ENCODE results near the gene SLIT1. TPM values are rescaled to one million over a fixed set of nuclear protein-coding genes. Genes with fewer than 3 reads are reported as not detected.
A peak's percentile ranks its signal among the peaks of the same experiment; 100 is the strongest.

SLIT1 gene
- polyA plus RNA-seq, 1 donor from 2014 or later, result 9.5 TPM

GRCh38 chr10:97229322-97230015, 43.7 kb upstream of the SLIT1 start:
- no peaks in the 10 kb centered on the region for H3K9me3 ChIP-seq (ENCODE audit: low read length)
- no peak for TF ChIP-seq EZH2 (IDR thresholded peaks at IDR 0.05; ENCODE audit: borderline replicate concordance, insufficient read depth, low read length, poor library complexity, severe bottlenecking)
- TF ChIP-seq SMC3 (conservative IDR thresholded peaks at IDR 0.05; ENCODE audit: poor library complexity), result no peak
- no peak for TF ChIP-seq POLR2AphosphoS5 (IDR thresholded peaks at IDR 0.05)
- no peak for TF ChIP-seq EP300 (conservative IDR thresholded peaks at IDR 0.05; ENCODE audit: poor library complexity, severe bottlenecking)
- TF ChIP-seq, protein P1, sequence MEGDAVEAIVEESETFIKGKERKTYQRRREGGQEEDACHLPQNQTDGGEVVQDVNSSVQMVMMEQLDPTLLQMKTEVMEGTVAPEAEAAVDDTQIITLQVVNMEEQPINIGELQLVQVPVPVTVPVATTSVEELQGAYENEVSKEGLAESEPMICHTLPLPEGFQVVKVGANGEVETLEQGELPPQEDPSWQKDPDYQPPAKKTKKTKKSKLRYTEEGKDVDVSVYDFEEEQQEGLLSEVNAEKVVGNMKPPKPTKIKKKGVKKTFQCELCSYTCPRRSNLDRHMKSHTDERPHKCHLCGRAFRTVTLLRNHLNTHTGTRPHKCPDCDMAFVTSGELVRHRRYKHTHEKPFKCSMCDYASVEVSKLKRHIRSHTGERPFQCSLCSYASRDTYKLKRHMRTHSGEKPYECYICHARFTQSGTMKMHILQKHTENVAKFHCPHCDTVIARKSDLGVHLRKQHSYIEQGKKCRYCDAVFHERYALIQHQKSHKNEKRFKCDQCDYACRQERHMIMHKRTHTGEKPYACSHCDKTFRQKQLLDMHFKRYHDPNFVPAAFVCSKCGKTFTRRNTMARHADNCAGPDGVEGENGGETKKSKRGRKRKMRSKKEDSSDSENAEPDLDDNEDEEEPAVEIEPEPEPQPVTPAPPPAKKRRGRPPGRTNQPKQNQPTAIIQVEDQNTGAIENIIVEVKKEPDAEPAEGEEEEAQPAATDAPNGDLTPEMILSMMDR (IDR thresholded peaks at IDR 0.05; ENCODE audit: poor library complexity, severe bottlenecking), result no peak
- H3K9me2 ChIP-seq (ENCODE audit: insufficient read depth, low read length), result no peaks in the 10 kb centered on the region
- no peak overlapping the region for H2AFZ ChIP-seq (ENCODE audit: low read depth, low read length)
- H3K27me3 ChIP-seq (ENCODE audit: insufficient read depth, low read depth, low read length), result no peaks in the 10 kb centered on the region
- H3K4me3 ChIP-seq (ENCODE audit: low read length), result no peak overlapping the region
- no peak overlapping the region for H3K4me2 ChIP-seq (ENCODE audit: low read length)
- H3K79me2 ChIP-seq (replicated peaks; ENCODE audit: insufficient read depth, low read length), result no peaks in the 10 kb centered on the region
- H4K20me1 ChIP-seq (ENCODE audit: insufficient read depth), result no peaks in the 10 kb centered on the region
- H3F3A ChIP-seq (ENCODE audit: insufficient read depth, low read length, poor library complexity, severe bottlenecking), result no peaks in the 10 kb centered on the region
- no peak overlapping the region for H3K9ac ChIP-seq (ENCODE audit: low read length)
- peak overlapping the region; percentile 43 for H3K27ac ChIP-seq (ENCODE audit: low read length)
- H3K36me3 ChIP-seq (ENCODE audit: insufficient read depth, low read length), result no peaks in the 10 kb centered on the region

GRCh38 chr10:97228775-97229157, 43.0 kb upstream of the SLIT1 start:
- Histone ChIP-seq H3K9me2 (ENCODE audit: insufficient read depth, low read length) (no peaks in the 10 kb centered on the region), H3K9ac (ENCODE audit: low read length) (no peak overlapping the region), H3K4me3 (ENCODE audit: low read length) (no peak overlapping the region), H3K79me2 (replicated peaks; ENCODE audit: insufficient read depth, low read length) (no peaks in the 10 kb centered on the region), H3K27me3 (ENCODE audit: insufficient read depth, low read depth, low read length) (no peaks in the 10 kb centered on the region), H3K4me2 (ENCODE audit: low read length) (no peak overlapping the region), H4K20me1 (ENCODE audit: insufficient read depth) (no peaks in the 10 kb centered on the region), H3K9me3 (ENCODE audit: low read length) (no peaks in the 10 kb centered on the region), H2AFZ (ENCODE audit: low read depth, low read length) (no peak overlapping the region), H3K27ac (ENCODE audit: low read length) (no peak overlapping the region), H3K36me3 (ENCODE audit: insufficient read depth, low read length) (no peaks in the 10 kb centered on the region), H3F3A (ENCODE audit: insufficient read depth, low read length, poor library complexity, severe bottlenecking) (no peaks in the 10 kb centered on the region)
- TF ChIP-seq MXI1 (conservative IDR thresholded peaks at IDR 0.05; ENCODE audit: poor library complexity, severe bottlenecking), result no peak
- TF ChIP-seq EZH2 (IDR thresholded peaks at IDR 0.05; ENCODE audit: borderline replicate concordance, insufficient read depth, low read length, poor library complexity, severe bottlenecking), result no peak
- TF ChIP-seq, protein P1 (IDR thresholded peaks at IDR 0.05; ENCODE audit: poor library complexity, severe bottlenecking), result no peak
- TF ChIP-seq POLR2AphosphoS5 (IDR thresholded peaks at IDR 0.05), result no peak
- TF ChIP-seq SMC3 (conservative IDR thresholded peaks at IDR 0.05; ENCODE audit: poor library complexity), result no peak
- TF ChIP-seq, protein P2, sequence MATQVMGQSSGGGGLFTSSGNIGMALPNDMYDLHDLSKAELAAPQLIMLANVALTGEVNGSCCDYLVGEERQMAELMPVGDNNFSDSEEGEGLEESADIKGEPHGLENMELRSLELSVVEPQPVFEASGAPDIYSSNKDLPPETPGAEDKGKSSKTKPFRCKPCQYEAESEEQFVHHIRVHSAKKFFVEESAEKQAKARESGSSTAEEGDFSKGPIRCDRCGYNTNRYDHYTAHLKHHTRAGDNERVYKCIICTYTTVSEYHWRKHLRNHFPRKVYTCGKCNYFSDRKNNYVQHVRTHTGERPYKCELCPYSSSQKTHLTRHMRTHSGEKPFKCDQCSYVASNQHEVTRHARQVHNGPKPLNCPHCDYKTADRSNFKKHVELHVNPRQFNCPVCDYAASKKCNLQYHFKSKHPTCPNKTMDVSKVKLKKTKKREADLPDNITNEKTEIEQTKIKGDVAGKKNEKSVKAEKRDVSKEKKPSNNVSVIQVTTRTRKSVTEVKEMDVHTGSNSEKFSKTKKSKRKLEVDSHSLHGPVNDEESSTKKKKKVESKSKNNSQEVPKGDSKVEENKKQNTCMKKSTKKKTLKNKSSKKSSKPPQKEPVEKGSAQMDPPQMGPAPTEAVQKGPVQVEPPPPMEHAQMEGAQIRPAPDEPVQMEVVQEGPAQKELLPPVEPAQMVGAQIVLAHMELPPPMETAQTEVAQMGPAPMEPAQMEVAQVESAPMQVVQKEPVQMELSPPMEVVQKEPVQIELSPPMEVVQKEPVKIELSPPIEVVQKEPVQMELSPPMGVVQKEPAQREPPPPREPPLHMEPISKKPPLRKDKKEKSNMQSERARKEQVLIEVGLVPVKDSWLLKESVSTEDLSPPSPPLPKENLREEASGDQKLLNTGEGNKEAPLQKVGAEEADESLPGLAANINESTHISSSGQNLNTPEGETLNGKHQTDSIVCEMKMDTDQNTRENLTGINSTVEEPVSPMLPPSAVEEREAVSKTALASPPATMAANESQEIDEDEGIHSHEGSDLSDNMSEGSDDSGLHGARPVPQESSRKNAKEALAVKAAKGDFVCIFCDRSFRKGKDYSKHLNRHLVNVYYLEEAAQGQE (IDR thresholded peaks at IDR 0.05; ENCODE audit: borderline replicate concordance), result no peak
- no peak for TF ChIP-seq RAD21 (conservative IDR thresholded peaks at IDR 0.05)
- no peak for TF ChIP-seq EP300 (conservative IDR thresholded peaks at IDR 0.05; ENCODE audit: poor library complexity, severe bottlenecking)
- no peak for TF ChIP-seq TAF1 (IDR thresholded peaks at IDR 0.05; ENCODE audit: low read depth)

Data from neural cell (in vitro differentiated cells).